Measurements from ENCODE around the gene PPIP5K2.

Gene PPIP5K2

GRCh38 chr5:103128202-103128601 lies 8.1 kb downstream of the PPIP5K2 start:
- TF ChIP-seq SIN3A (IDR thresholded peaks at IDR 0.05; ENCODE audit: borderline replicate concordance, insufficient read depth, low read length) (no peak), REST (IDR thresholded peaks at IDR 0.05; ENCODE audit: insufficient read depth in 1 of 2, low read depth in 2 of 2, low read length in 2 of 2) (no peak), TAF1 (IDR thresholded peaks at IDR 0.05; ENCODE audit: borderline replicate concordance, insufficient read depth, low read length) (no peak), FOXP2 (optimal IDR thresholded peaks at IDR 0.05; ENCODE audit: borderline replicate concordance, extremely low read depth, extremely low read length, insufficient read depth) (no peak), POLR2AphosphoS5 (IDR thresholded peaks at IDR 0.05; ENCODE audit: low read depth, low read length) (no peak)

- TF ChIP-seq SIN3A (IDR thresholded peaks at IDR 0.05; ENCODE audit: borderline replicate concordance, insufficient read depth, low read length): no peak
- no peak for TF ChIP-seq POLR2AphosphoS5 (IDR thresholded peaks at IDR 0.05; ENCODE audit: low read depth, low read length)
- no peak for TF ChIP-seq TAF1 (IDR thresholded peaks at IDR 0.05; ENCODE audit: borderline replicate concordance, insufficient read depth, low read length)
- TF ChIP-seq FOXP2 (optimal IDR thresholded peaks at IDR 0.05; ENCODE audit: borderline replicate concordance, extremely low read depth, extremely low read length, insufficient read depth): no peak
- no peak for TF ChIP-seq REST (IDR thresholded peaks at IDR 0.05; ENCODE audit: insufficient read depth in 1 of 2, low read depth in 2 of 2, low read length in 2 of 2)
These were observed 12.6 kb downstream of the PPIP5K2 start for GRCh38 chr5:103132684-103133083.

GRCh38 chr5:103133231-103133630 lies 13.1 kb downstream of the PPIP5K2 start:
- no peak for TF ChIP-seq SIN3A (IDR thresholded peaks at IDR 0.05; ENCODE audit: borderline replicate concordance, insufficient read depth, low read length)
- TF ChIP-seq FOXP2 (optimal IDR thresholded peaks at IDR 0.05; ENCODE audit: borderline replicate concordance, extremely low read depth, extremely low read length, insufficient read depth): no peak
- TF ChIP-seq POLR2AphosphoS5 (IDR thresholded peaks at IDR 0.05; ENCODE audit: low read depth, low read length): no peak
- no peak for TF ChIP-seq TAF1 (IDR thresholded peaks at IDR 0.05; ENCODE audit: borderline replicate concordance, insufficient read depth, low read length)
- TF ChIP-seq REST (IDR thresholded peaks at IDR 0.05; ENCODE audit: insufficient read depth in 1 of 2, low read depth in 2 of 2, low read length in 2 of 2): no peak

GRCh38 chr5:103135461-103135860 lies 15.4 kb downstream of the PPIP5K2 start:
- TF ChIP-seq REST (IDR thresholded peaks at IDR 0.05; ENCODE audit: insufficient read depth in 1 of 2, low read depth in 2 of 2, low read length in 2 of 2): no peak
- no peak for TF ChIP-seq POLR2AphosphoS5 (IDR thresholded peaks at IDR 0.05; ENCODE audit: low read depth, low read length)

GRCh38 chr5:103138202-103138690 lies 18.1 kb downstream of the PPIP5K2 start:
- TF ChIP-seq SIN3A (IDR thresholded peaks at IDR 0.05; ENCODE audit: borderline replicate concordance, insufficient read depth, low read length) (no peak), POLR2AphosphoS5 (IDR thresholded peaks at IDR 0.05; ENCODE audit: low read depth, low read length) (no peak), TAF1 (IDR thresholded peaks at IDR 0.05; ENCODE audit: borderline replicate concordance, insufficient read depth, low read length) (no peak), REST (IDR thresholded peaks at IDR 0.05; ENCODE audit: insufficient read depth in 1 of 2, low read depth in 2 of 2, low read length in 2 of 2) (no peak), FOXP2 (optimal IDR thresholded peaks at IDR 0.05; ENCODE audit: borderline replicate concordance, extremely low read depth, extremely low read length, insufficient read depth) (no peak)

Measured in PFSK-1 (cell line).